Measurements from ENCODE around the gene FAM221B.

DNA sequence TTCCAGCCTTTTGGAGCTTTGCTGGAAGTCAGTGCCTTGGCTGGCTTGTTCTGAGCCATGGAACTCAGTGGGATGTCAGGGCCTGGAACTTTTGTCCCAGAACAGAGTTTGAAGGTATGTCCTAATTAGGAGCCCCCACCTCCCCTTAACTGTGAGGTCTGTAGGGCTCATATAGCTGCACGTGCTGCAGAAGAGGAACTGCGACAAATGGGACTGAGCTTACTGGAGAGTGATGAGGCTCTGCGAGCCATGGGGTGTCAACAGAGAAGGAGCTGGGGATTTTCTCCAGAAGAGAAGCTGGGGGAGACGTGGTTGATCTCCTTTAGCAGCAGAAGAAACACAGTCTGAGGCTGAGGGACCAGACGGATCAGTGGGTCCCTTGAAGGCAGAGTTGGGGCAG lies 11.4 kb upstream of the FAM221B start:
- TF ChIP-seq, protein P1, sequence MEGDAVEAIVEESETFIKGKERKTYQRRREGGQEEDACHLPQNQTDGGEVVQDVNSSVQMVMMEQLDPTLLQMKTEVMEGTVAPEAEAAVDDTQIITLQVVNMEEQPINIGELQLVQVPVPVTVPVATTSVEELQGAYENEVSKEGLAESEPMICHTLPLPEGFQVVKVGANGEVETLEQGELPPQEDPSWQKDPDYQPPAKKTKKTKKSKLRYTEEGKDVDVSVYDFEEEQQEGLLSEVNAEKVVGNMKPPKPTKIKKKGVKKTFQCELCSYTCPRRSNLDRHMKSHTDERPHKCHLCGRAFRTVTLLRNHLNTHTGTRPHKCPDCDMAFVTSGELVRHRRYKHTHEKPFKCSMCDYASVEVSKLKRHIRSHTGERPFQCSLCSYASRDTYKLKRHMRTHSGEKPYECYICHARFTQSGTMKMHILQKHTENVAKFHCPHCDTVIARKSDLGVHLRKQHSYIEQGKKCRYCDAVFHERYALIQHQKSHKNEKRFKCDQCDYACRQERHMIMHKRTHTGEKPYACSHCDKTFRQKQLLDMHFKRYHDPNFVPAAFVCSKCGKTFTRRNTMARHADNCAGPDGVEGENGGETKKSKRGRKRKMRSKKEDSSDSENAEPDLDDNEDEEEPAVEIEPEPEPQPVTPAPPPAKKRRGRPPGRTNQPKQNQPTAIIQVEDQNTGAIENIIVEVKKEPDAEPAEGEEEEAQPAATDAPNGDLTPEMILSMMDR (IDR thresholded peaks at IDR 0.05): no peak
- TF ChIP-seq POLR2A (IDR thresholded peaks at IDR 0.05): no peak

Data from Peyer's patch (tissue), 4 donors.